ENCODE data around the gene LUC7L. TPM values are rescaled to one million over a fixed set of nuclear protein-coding genes. Genes with fewer than 3 reads are reported as not detected.
"Not testable (repeated sequence)": the region's sequence is repeated elsewhere in the genome, so short reads cannot be mapped to it uniquely, and the experiment has no call there.

LUC7L gene
- total RNA-seq, 1 donor from 2014 or later: 87.9 TPM

GRCh38 chr16:176477-177382 lies 52.5 kb downstream of the LUC7L start, which contains the start of gene HBA1:
Gene HBA1, plus strand, starts transcription at chr16:176680. Its CDS starts 37 bp downstream, at chr16:176717.
- H3K36me3 Mint-ChIP-seq (ENCODE audit: low read depth); H3K9me3 Mint-ChIP-seq; H3K27ac Mint-ChIP-seq; intact Hi-C loops (cut with micrococcal nuclease): not testable (repeated sequence)
- peak; percentile 72 for DNase-seq
- H3K27me3 Mint-ChIP-seq: peaks cover 48% of the 10 kb centered on the region
- peaks cover 11% of the 10 kb centered on the region for H3K4me1 Mint-ChIP-seq
- H3K4me3 Mint-ChIP-seq: peak within 1 kb of the TSS; percentile 10

GRCh38 chr16:176006-176405 lies 53.2 kb downstream of the LUC7L start:
- Mint-ChIP-seq H3K4me1 (peaks cover 11% of the 10 kb centered on the region), H3K27me3 (peaks cover 52% of the 10 kb centered on the region)
- intact Hi-C loops (cut with micrococcal nuclease); H3K27ac Mint-ChIP-seq; DNase-seq; H3K9me3 Mint-ChIP-seq; H3K36me3 Mint-ChIP-seq (ENCODE audit: low read depth); H3K4me3 Mint-ChIP-seq: not testable (repeated sequence)

DNA sequence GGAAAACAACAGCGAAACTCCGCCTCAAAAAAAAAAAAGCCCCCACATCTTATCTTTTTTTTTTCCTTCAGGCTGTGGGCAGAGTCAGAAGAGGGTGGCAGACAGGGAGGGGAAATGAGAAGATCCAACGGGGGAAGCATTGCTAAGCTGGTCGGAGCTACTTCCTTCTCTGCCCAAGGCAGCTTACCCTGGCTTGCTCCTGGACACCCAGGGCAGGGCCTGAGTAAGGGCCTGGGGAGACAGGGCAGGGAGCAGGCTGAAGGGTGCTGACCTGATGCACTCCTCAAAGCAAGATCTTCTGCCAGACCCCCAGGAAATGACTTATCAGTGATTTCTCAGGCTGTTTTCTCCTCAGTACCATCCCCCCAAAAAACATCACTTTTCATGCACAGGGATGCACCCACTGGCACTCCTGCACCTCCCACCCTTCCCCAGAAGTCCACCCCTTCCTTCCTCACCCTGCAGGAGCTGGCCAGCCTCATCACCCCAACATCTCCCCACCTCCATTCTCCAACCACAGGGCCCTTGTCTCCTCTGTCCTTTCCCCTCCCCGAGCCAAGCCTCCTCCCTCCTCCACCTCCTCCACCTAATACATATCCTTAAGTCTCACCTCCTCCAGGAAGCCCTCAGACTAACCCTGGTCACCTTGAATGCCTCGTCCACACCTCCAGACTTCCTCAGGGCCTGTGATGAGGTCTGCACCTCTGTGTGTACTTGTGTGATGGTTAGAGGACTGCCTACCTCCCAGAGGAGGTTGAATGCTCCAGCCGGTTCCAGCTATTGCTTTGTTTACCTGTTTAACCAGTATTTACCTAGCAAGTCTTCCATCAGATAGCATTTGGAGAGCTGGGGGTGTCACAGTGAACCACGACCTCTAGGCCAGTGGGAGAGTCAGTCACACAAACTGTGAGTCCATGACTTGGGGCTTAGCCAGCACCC lies 54.0 kb downstream of the LUC7L start:
- Mint-ChIP-seq H3K27ac (no peak overlapping the region), H3K36me3 (ENCODE audit: low read depth) (no peaks in the 10 kb centered on the region), H3K9me3 (no peaks in the 10 kb centered on the region), H3K27me3 (peaks cover 58% of the 10 kb centered on the region), H3K4me3 (peak overlapping the region; percentile 32), H3K4me1 (peaks cover 13% of the 10 kb centered on the region)
- DNase-seq: no peak
- intact Hi-C loops (cut with micrococcal nuclease): no loop called here

- H3K36me3 Mint-ChIP-seq (ENCODE audit: low read depth); DNase-seq; intact Hi-C loops (cut with micrococcal nuclease); H3K9me3 Mint-ChIP-seq: not testable (repeated sequence)
- peak overlapping the region; percentile 32 for H3K4me3 Mint-ChIP-seq
- peaks cover 56% of the 10 kb centered on the region for H3K27me3 Mint-ChIP-seq
- H3K27ac Mint-ChIP-seq: peak overlapping the region; percentile 53
- H3K4me1 Mint-ChIP-seq: peaks cover 15% of the 10 kb centered on the region
These were observed 55.1 kb downstream of the LUC7L start for GRCh38 chr16:173928-174769.

DNA sequence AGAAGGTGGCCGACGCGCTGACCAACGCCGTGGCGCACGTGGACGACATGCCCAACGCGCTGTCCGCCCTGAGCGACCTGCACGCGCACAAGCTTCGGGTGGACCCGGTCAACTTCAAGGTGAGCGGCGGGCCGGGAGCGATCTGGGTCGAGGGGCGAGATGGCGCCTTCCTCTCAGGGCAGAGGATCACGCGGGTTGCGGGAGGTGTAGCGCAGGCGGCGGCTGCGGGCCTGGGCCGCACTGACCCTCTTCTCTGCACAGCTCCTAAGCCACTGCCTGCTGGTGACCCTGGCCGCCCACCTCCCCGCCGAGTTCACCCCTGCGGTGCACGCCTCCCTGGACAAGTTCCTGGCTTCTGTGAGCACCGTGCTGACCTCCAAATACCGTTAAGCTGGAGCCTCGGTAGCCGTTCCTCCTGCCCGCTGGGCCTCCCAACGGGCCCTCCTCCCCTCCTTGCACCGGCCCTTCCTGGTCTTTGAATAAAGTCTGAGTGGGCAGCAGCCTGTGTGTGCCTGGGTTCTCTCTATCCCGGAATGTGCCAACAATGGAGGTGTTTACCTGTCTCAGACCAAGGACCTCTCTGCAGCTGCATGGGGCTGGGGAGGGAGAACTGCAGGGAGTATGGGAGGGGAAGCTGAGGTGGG lies 55.9 kb downstream of the LUC7L start:
- H3K9me3 Mint-ChIP-seq; H3K36me3 Mint-ChIP-seq (ENCODE audit: low read depth); DNase-seq; intact Hi-C loops (cut with micrococcal nuclease): not testable (repeated sequence)
- H3K27ac Mint-ChIP-seq: peak overlapping the region; percentile 34
- peaks cover 60% of the 10 kb centered on the region for H3K27me3 Mint-ChIP-seq
- H3K4me1 Mint-ChIP-seq: peaks cover 15% of the 10 kb centered on the region
- peak overlapping the region; percentile 28 for H3K4me3 Mint-ChIP-seq

GRCh38 chr16:172374-172941 lies 56.8 kb downstream of the LUC7L start, which contains the start of gene HBA2:
Gene HBA2, plus strand, starts transcription at chr16:172876. Its CDS starts 37 bp downstream, at chr16:172913.
- H3K9me3 Mint-ChIP-seq; intact Hi-C loops (cut with micrococcal nuclease); DNase-seq; H3K36me3 Mint-ChIP-seq (ENCODE audit: low read depth): not testable (repeated sequence)
- peaks cover 60% of the 10 kb centered on the region for H3K27me3 Mint-ChIP-seq
- H3K4me3 Mint-ChIP-seq: peak within 1 kb of the TSS; percentile 28
- H3K27ac Mint-ChIP-seq: peak within 1 kb of the TSS; percentile 66
- H3K4me1 Mint-ChIP-seq: peaks cover 15% of the 10 kb centered on the region

DNA sequence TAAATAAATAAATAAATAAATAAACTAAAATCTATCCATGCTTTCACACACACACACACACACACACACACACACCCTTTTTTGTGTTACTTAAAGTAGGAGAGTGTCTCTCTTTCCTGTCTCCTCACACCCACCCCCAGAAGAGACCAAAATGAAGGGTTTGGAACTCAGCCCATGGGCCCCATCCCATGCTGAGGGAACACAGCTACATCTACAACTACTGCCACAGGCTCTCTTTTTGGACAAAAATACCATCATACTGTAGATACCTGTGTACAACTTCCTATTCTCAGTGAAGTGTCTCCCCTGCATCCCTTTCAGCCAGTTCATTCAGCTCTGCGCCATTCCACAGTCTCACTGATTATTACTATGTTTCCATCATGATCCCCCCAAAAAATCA lies 58.5 kb downstream of the LUC7L start:
- DNase-seq: no peak
- H3K36me3 Mint-ChIP-seq (ENCODE audit: low read depth): no peaks in the 10 kb centered on the region
- H3K4me1 Mint-ChIP-seq: peaks cover 15% of the 10 kb centered on the region
- intact Hi-C loops (cut with micrococcal nuclease): no loop called here
- no peaks in the 10 kb centered on the region for H3K9me3 Mint-ChIP-seq
- H3K27ac Mint-ChIP-seq: no peak overlapping the region
- H3K4me3 Mint-ChIP-seq: no peak overlapping the region
- H3K27me3 Mint-ChIP-seq: peaks cover 68% of the 10 kb centered on the region

DNA sequence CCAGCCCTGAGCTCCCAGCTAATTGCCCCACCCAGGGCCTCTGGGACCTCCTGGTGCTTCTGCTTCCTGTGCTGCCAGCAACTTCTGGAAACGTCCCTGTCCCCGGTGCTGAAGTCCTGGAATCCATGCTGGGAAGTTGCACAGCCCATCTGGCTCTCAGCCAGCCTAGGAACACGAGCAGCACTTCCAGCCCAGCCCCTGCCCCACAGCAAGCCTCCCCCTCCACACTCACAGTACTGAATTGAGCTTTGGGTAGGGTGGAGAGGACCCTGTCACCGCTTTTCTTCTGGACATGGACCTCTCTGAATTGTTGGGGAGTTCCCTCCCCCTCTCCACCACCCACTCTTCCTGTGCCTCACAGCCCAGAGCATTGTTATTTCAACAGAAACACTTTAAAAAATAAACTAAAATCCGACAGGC lies 59.2 kb downstream of the LUC7L start:
- intact Hi-C loops (cut with micrococcal nuclease); H3K36me3 Mint-ChIP-seq (ENCODE audit: low read depth); H3K27ac Mint-ChIP-seq; H3K4me3 Mint-ChIP-seq; H3K9me3 Mint-ChIP-seq; DNase-seq: not testable (repeated sequence)
- Mint-ChIP-seq H3K27me3 (peaks cover 63% of the 10 kb centered on the region), H3K4me1 (peaks cover 11% of the 10 kb centered on the region)

- DNase-seq: no peak
- intact Hi-C loops (cut with micrococcal nuclease): no loop called here
- H3K36me3 Mint-ChIP-seq (ENCODE audit: low read depth): no peaks in the 10 kb centered on the region
- H3K4me1 Mint-ChIP-seq: peaks cover 6% of the 10 kb centered on the region
- no peak overlapping the region for H3K4me3 Mint-ChIP-seq
- peaks cover 55% of the 10 kb centered on the region for H3K27me3 Mint-ChIP-seq
- no peak overlapping the region for H3K27ac Mint-ChIP-seq
- H3K9me3 Mint-ChIP-seq: no peaks in the 10 kb centered on the region
These were observed 60.2 kb downstream of the LUC7L start for GRCh38 chr16:169014-169413.

DNA sequence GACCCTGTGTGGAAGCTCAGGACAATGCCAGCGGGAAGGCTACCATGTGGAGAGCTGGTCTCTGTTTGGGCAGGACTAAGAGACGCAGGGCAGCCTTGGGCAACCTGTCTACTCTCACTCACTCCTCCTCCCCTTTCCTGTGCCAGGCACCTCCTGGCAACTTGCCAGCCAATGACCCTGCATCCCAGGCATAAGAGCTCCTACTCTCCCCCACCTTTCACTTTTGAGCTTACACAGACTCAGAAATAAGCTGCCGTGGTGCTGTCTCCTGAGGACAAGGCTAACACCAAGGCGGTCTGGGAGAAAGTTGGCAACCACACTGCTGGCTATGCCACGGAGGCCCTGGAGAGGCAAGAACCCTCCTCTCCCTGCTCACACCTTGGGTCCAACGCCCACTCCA lies 60.8 kb downstream of the LUC7L start:
- no peaks in the 10 kb centered on the region for H3K9me3 Mint-ChIP-seq
- no peak overlapping the region for H3K27ac Mint-ChIP-seq
- no peak overlapping the region for H3K4me3 Mint-ChIP-seq
- intact Hi-C loops (cut with micrococcal nuclease): no loop called here
- DNase-seq: no peak
- peaks cover 53% of the 10 kb centered on the region for H3K27me3 Mint-ChIP-seq
- H3K4me1 Mint-ChIP-seq: peaks cover 6% of the 10 kb centered on the region
- no peaks in the 10 kb centered on the region for H3K36me3 Mint-ChIP-seq (ENCODE audit: low read depth)

DNA sequence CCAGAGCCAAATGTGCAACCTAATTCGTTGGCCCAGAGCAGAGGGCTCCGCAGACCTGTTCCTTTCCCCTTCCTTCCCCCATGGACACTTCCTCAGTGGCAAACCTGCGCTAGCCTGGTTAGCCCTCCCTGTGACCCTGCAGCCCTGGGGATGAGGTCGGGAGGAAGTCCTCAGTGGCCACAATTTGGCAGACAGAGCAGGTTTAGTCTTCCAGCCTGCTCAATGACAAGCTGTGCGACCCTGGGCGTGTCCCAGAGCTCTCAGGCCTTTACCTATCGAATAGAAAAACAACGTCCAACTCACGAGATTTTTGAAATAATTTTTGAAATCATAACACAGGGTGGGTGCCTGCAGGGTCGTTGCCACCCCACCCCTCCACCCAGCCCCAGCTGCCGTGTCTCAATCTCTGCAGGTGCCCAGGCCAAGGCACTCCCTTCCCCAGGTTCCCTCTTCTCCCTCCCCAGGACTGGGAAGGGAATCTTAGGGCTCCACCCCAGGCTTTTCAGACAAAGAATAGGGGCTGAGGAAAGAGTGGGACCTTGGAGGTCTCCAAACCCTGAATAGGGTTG lies 62.0 kb downstream of the LUC7L start:
- Mint-ChIP-seq H3K4me3 (no peak overlapping the region), H3K4me1 (peaks cover 6% of the 10 kb centered on the region), H3K27ac (peak overlapping the region; percentile 45), H3K36me3 (ENCODE audit: low read depth) (no peaks in the 10 kb centered on the region), H3K9me3 (no peaks in the 10 kb centered on the region), H3K27me3 (peaks cover 54% of the 10 kb centered on the region)
- DNase-seq: no peak
- intact Hi-C loops (cut with micrococcal nuclease): no loop called here

DNA sequence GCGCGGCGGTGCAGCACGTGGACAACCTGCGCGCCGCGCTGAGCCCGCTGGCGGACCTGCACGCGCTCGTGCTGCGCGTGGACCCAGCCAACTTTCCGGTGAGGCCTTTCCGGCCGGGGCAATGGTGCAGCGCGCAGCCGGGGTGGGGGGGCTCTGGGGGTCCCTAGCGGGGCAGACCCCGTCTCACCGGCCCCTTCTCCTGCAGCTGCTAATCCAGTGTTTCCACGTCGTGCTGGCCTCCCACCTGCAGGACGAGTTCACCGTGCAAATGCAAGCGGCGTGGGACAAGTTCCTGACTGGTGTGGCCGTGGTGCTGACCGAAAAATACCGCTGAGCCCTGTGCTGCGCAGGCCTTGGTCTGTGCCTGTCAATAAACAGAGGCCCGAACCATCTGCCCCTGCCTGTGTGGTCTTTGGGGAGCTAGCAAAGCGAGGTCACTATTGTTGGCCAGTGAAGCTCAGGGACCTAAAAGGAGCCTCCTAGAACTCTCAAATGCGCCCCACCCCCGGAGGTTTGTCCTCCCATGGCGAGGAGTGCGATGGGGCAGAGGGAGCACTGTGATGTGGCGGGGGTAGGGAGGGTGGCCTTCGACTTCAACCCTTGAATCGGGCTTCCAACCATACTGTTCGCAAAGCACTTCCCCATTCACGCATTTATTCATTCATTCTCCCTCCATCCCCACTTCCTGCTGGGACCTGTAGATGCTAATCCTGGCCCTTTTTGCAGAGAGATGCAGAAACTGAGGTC lies 62.7 kb downstream of the LUC7L start:
- H3K4me3 Mint-ChIP-seq: no peak overlapping the region
- peak overlapping the region; percentile 45 for H3K27ac Mint-ChIP-seq
- H3K27me3 Mint-ChIP-seq: peaks cover 50% of the 10 kb centered on the region
- H3K9me3 Mint-ChIP-seq: no peaks in the 10 kb centered on the region
- peak; percentile 67 for DNase-seq
- intact Hi-C loops (cut with micrococcal nuclease): no loop called here
- peaks cover 4% of the 10 kb centered on the region for H3K4me1 Mint-ChIP-seq
- H3K36me3 Mint-ChIP-seq (ENCODE audit: low read depth): no peaks in the 10 kb centered on the region
